A673 (cell line): ENCODE measurements around the gene CNNM1. TPM values are rescaled to one million over a fixed set of nuclear protein-coding genes. Genes with fewer than 3 reads are reported as not detected.

Source experiments
- BruUV-seq: library from RNA; stranded (reverse); fragments of 400-500 nt; replicated peaks from 2 replicates; lab custom pipeline; 2021; lab: Mats Ljungman, UMichigan
- CTCF ChIA-PET: fragments of 300-600 bp; sonication (Branson Sonifier 250); formaldehyde crosslinking; loops from one replicate; lab custom pipeline; 2022; ENCODE audit warnings: antibody characterized with exemption; lab: Charles Lee
- POLR2A ChIA-PET: fragments of 300-600 bp; sonication (Branson Sonifier 250); formaldehyde crosslinking; loops from one replicate; lab custom pipeline; 2022; ENCODE audit warnings: antibody characterized with exemption; ENCODE audit not compliant: low non-redundant PET; lab: Charles Lee
- DNase-seq: peaks from one replicate; pipeline ENCODE4 v3.0.0-alpha.2; 2015; ENCODE audit warnings: low spot score
- H3K27ac ChIP-seq: fragments of 200-600 bp; sonication (generic); 2 replicates; pipeline ENCODE4 v1.5.1; 2016; ENCODE audit warnings: mixed run types, low read depth, mild to moderate bottlenecking, mixed read lengths, antibody characterized with exemption, low read length; ENCODE audit not compliant: poor library complexity, severe bottlenecking
- H3K27me3 ChIP-seq: fragments of 200-600 bp; sonication (generic); replicated peaks from 2 replicates; pipeline ENCODE4 v1.6.1; 2017; ENCODE audit warnings: mixed run types, low read depth, mild to moderate bottlenecking, mixed read lengths, antibody characterized with exemption, low read length; ENCODE audit not compliant: insufficient read depth, poor library complexity
- H3K36me3 ChIP-seq: fragments of 200-600 bp; sonication (generic); 2 replicates; pipeline ENCODE4 v1.6.1; 2016; ENCODE audit warnings: mixed run types, mild to moderate bottlenecking, mixed read lengths, antibody characterized with exemption, low read length; ENCODE audit not compliant: insufficient read depth, poor library complexity, severe bottlenecking
- H3K4me1 ChIP-seq: fragments of 200-600 bp; sonication (generic); 2 replicates; pipeline ENCODE4 v1.6.1; 2017; ENCODE audit warnings: mixed run types, mild to moderate bottlenecking, mixed read lengths, antibody characterized with exemption, low read length; ENCODE audit not compliant: insufficient read depth, poor library complexity, severe bottlenecking
- H3K4me3 ChIP-seq: fragments of 200-600 bp; sonication (generic); 2 replicates; pipeline ENCODE4 v1.5.1; 2016; ENCODE audit warnings: low read depth, mixed run types, mild to moderate bottlenecking, mixed read lengths, low read length; ENCODE audit not compliant: poor library complexity, severe bottlenecking
- H3K9me3 ChIP-seq: fragments of 200-600 bp; sonication (generic); 2 replicates; pipeline ENCODE4 v1.6.1; 2016; ENCODE audit warnings: mixed run types, low read depth, mild to moderate bottlenecking, mixed read lengths, antibody characterized with exemption, low read length; ENCODE audit not compliant: poor library complexity, severe bottlenecking
- EZH2 ChIP-seq: fragments of 200-600 bp; sonication (generic); IDR thresholded peaks from 2 replicates; pipeline ENCODE4 v1.6.1; 2017; ENCODE audit warnings: borderline replicate concordance, low read depth, mild to moderate bottlenecking, mixed read lengths, antibody characterized with exemption, low read length; ENCODE audit not compliant: poor library complexity, severe bottlenecking
- intact Hi-C: fragments of 100-400 bp; cut with micrococcal nuclease; formaldehyde crosslinking; loops from one replicate; pipeline ENCODE4 v1.10.0; 2022; ENCODE audit not compliant: unreplicated experiment
- total RNA-seq: library from RNA; stranded (reverse); gene quantifications from 2 replicates; pipeline ENCODE4 v1.2.3, GENCODE V29; 2021
- TF ChIP-seq, protein P1 (sequence below): fragments of 300-800, 200-600 bp; sonication (generic); conservative IDR thresholded peaks from 2 replicates; pipeline ENCODE4 v1.5.1; 2017; ENCODE audit warnings: low read depth, mild to moderate bottlenecking, antibody characterized with exemption, low read length, moderate library complexity, mixed read lengths

CNNM1 gene
- total RNA-seq, 1 experiment from 2014 or later, result 0.73 TPM

GRCh38 chr10:99296605-99297004, 32.6 kb upstream of the CNNM1 start:
- Histone ChIP-seq H3K4me3 (no peak overlapping the region), H3K27ac (no peak overlapping the region), H3K4me1 (no peaks in the 10 kb centered on the region), H3K27me3 (no peaks in the 10 kb centered on the region), H3K36me3 (no peaks in the 10 kb centered on the region), H3K9me3 (no peaks in the 10 kb centered on the region)
- no TSS peak for BruUV-seq
- CTCF ChIA-PET, result no interaction called here
- DNase-seq, result no peak
- intact Hi-C loops, result no loop called here
- POLR2A ChIA-PET, result no interaction called here
- TF ChIP-seq EZH2, result no peak
- TF ChIP-seq, protein P1, sequence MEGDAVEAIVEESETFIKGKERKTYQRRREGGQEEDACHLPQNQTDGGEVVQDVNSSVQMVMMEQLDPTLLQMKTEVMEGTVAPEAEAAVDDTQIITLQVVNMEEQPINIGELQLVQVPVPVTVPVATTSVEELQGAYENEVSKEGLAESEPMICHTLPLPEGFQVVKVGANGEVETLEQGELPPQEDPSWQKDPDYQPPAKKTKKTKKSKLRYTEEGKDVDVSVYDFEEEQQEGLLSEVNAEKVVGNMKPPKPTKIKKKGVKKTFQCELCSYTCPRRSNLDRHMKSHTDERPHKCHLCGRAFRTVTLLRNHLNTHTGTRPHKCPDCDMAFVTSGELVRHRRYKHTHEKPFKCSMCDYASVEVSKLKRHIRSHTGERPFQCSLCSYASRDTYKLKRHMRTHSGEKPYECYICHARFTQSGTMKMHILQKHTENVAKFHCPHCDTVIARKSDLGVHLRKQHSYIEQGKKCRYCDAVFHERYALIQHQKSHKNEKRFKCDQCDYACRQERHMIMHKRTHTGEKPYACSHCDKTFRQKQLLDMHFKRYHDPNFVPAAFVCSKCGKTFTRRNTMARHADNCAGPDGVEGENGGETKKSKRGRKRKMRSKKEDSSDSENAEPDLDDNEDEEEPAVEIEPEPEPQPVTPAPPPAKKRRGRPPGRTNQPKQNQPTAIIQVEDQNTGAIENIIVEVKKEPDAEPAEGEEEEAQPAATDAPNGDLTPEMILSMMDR, result no peak

DNA sequence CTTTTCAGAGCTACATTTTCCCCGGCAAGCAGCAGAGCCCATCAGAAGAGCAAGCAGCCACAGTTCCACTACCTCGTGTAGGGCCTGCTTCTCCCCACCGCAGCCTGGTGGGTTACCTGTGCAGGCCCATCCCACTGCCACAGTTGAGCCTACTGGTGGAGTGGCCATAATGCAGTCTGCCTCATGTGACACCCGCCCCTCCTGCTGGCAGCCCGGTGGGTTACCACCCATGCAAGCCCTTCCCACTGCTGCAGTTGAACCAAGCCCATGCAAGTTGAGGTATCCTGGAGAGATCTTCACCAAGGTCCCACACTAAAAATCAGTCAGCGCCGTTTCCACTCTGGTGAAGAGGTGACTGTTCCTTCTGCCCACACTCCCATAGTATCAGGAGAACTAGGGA, 32.1 kb upstream of the CNNM1 start:
- DNase-seq, result no peak
- ChIA-PET POLR2A (no interaction called here), CTCF (no interaction called here)
- Histone ChIP-seq H3K36me3 (no peaks in the 10 kb centered on the region), H3K4me1 (no peaks in the 10 kb centered on the region), H3K27me3 (no peaks in the 10 kb centered on the region), H3K9me3 (no peaks in the 10 kb centered on the region), H3K27ac (no peak overlapping the region), H3K4me3 (no peak overlapping the region)
- BruUV-seq, result no TSS peak
- TF ChIP-seq EZH2, result no peak
- TF ChIP-seq, protein P1, result no peak
- intact Hi-C loops, result no loop called here

- DNase-seq, result no peak
- H3K4me1 ChIP-seq, result no peaks in the 10 kb centered on the region
- H3K4me3 ChIP-seq, result no peak overlapping the region
- peaks cover 9% of the 10 kb centered on the region for H3K9me3 ChIP-seq
- TF ChIP-seq EZH2, result no peak
- TF ChIP-seq, protein P1, result no peak
- intact Hi-C loops, result no loop called here
- no peak overlapping the region for H3K27ac ChIP-seq
- peaks cover 7% of the 10 kb centered on the region for H3K27me3 ChIP-seq
- no peaks in the 10 kb centered on the region for H3K36me3 ChIP-seq
- POLR2A ChIA-PET, result no interaction called here
- BruUV-seq, result no TSS peak
- CTCF ChIA-PET, result no interaction called here
These were observed 25.0 kb upstream of the CNNM1 start for GRCh38 chr10:99303899-99304861.
